GM12878 (cell line): ENCODE measurements around the gene IFNG-AS1. TPM values are rescaled to one million over a fixed set of nuclear protein-coding genes. Genes with fewer than 3 reads are reported as not detected.

Experiments
- ATF7 ChIP-seq: fragments of 450-650 bp; IDR thresholded peaks from 2 replicates; pipeline ENCODE4 v1.6.1; 2016; ENCODE audit warnings: low read depth, mild to moderate bottlenecking
- CBX3 ChIP-seq: fragments of 200-600 bp; sonication (generic); IDR thresholded peaks from 2 replicates; pipeline ENCODE4 v1.6.1; 2016; ENCODE audit warnings: low read depth, borderline replicate concordance
- CHD4 ChIP-seq: fragments of 200-600 bp; sonication (generic); IDR thresholded peaks from 2 replicates; pipeline ENCODE4 v1.6.1; 2016; ENCODE audit warnings: mild to moderate bottlenecking
- EP300 ChIP-seq, 2 experiments: fragments of 150-350 bp in 1 of 2; IDR thresholded peaks; 2 replicates each; pipeline ENCODE4 v1.6.1; 2011 to 2012; ENCODE audit warnings: low read depth in 2 of 2, low read length in 2 of 2, borderline replicate concordance in 1 of 2, improper control_type of control experiment in 1 of 2, inconsistent platforms in 1 of 2; ENCODE audit not compliant: control insufficient read depth in 1 of 2
- HDAC6 ChIP-seq: fragments of 200-600 bp; sonication (generic); IDR thresholded peaks from one replicate; pipeline ENCODE4 v1.8.0; 2017; ENCODE audit warnings: antibody characterized with exemption; ENCODE audit not compliant: unreplicated experiment
- KDM1A ChIP-seq: fragments of 200-600 bp; sonication (generic); IDR thresholded peaks from 2 replicates; pipeline ENCODE4 v1.6.1; 2016; ENCODE audit warnings: borderline replicate concordance
- MEF2B ChIP-seq: fragments of 450-650 bp; IDR thresholded peaks from 2 replicates; pipeline ENCODE4 v1.6.1; 2018; ENCODE audit warnings: mild to moderate bottlenecking, moderate library complexity; ENCODE audit not compliant: partially characterized antibody, poor library complexity, severe bottlenecking
- NFIC ChIP-seq: IDR thresholded peaks from 2 replicates; pipeline ENCODE4 v1.6.1; 2012; ENCODE audit warnings: low read depth, mild to moderate bottlenecking, inconsistent platforms, low read length, moderate library complexity
- RAD51 ChIP-seq: fragments of 450-650 bp; IDR thresholded peaks from 2 replicates; pipeline ENCODE4 v1.6.1; 2016; ENCODE audit warnings: moderate library complexity, mild to moderate bottlenecking, inconsistent platforms
- RBBP5 ChIP-seq: fragments of 200-600 bp; sonication (generic); conservative IDR thresholded peaks from 2 replicates; pipeline ENCODE4 v1.6.1; 2016
- SIN3A ChIP-seq: IDR thresholded peaks from 2 replicates; pipeline ENCODE4 v1.6.1; 2012; ENCODE audit warnings: low read depth, low read length, improper control_type of control experiment
- SPI1 ChIP-seq: IDR thresholded peaks from 2 replicates; pipeline ENCODE4 v1.6.1; 2011; ENCODE audit warnings: low read depth, mild to moderate bottlenecking, low read length, moderate library complexity, borderline replicate concordance; ENCODE audit not compliant: insufficient read depth
- SUZ12 ChIP-seq: fragments of 200-600 bp; sonication (generic); IDR thresholded peaks from one replicate; pipeline ENCODE4 v1.6.1; 2018; ENCODE audit warnings: antibody characterized with exemption, mild to moderate bottlenecking; ENCODE audit not compliant: unreplicated experiment
- TARDBP ChIP-seq: IDR thresholded peaks from 2 replicates; pipeline ENCODE4 v1.6.1; 2016; ENCODE audit warnings: borderline replicate concordance
- TBL1XR1 ChIP-seq: IDR thresholded peaks from 2 replicates; pipeline ENCODE4 v1.6.1; 2012; ENCODE audit warnings: low read depth, low read length, improper control_type of control experiment
- ZNF274 ChIP-seq: IDR thresholded peaks from one replicate; pipeline ENCODE4 v1.8.0; 2011; ENCODE audit not compliant: insufficient read length, insufficient read depth
- polyA plus RNA-seq, 11 experiments: library from polyadenylated mRNA; depleted of rRNA in 4 of 11; unstranded in 6 of 11; stranded (reverse) in 5 of 11; fragments of >200 nt; fragmentation: Nextera tagmentation in 4 of 11; fragmentation: Illumina TruSeq in 1 of 11; extraction: Ambion mirVana in 4 of 11; extraction: Trizol in 1 of 11; gene quantifications; 1 replicate in 1 of 11; 2 replicates in 10 of 11; pipeline versions ENCODE4 v1.2.1 to v1.2.3, GENCODE V29; 2011 to 2016; ENCODE audit warnings: inconsistent platforms in 2 of 11, missing spikeins in 2 of 11, low read depth in 1 of 11
- total RNA-seq, 4 experiments: library from RNA; depleted of rRNA in 3 of 4; stranded (reverse); fragments of >200 nt in 3 of 4; fragmentation: Illumina TruSeq in 1 of 4; extraction: Trizol in 1 of 4; gene quantifications; 2 replicates each; pipeline versions ENCODE4 v1.2.1 to v1.2.3, GENCODE V29; 2013 to 2021
- TF ChIP-seq, protein P1 (sequence below): fragments of 450-650 bp; IDR thresholded peaks from 2 replicates; pipeline ENCODE4 v1.6.1; 2017; ENCODE audit warnings: mild to moderate bottlenecking, moderate library complexity
- TF ChIP-seq, protein P2 (sequence below): IDR thresholded peaks from 2 replicates; pipeline ENCODE4 v1.6.1; 2012; ENCODE audit warnings: mild to moderate bottlenecking, low read depth, low read length
- TF ChIP-seq, protein P3 (sequence below): fragments of 450-650 bp; conservative IDR thresholded peaks from 2 replicates; pipeline ENCODE4 v1.6.1; 2017; ENCODE audit warnings: mild to moderate bottlenecking, moderate library complexity
- TF ChIP-seq, protein P4 (sequence below): fragments of 450-650 bp; IDR thresholded peaks from 2 replicates; pipeline ENCODE4 v1.6.1; 2017; ENCODE audit warnings: low read depth, mild to moderate bottlenecking, moderate library complexity

IFNG-AS1 gene
- total and polyA plus RNA-seq, 10 of the 15 experiments (the other 5 are each of a cell fraction or from before 2014, with no cell fraction given), result 0.40 to 1.9 (median 1.3) TPM

DNA sequence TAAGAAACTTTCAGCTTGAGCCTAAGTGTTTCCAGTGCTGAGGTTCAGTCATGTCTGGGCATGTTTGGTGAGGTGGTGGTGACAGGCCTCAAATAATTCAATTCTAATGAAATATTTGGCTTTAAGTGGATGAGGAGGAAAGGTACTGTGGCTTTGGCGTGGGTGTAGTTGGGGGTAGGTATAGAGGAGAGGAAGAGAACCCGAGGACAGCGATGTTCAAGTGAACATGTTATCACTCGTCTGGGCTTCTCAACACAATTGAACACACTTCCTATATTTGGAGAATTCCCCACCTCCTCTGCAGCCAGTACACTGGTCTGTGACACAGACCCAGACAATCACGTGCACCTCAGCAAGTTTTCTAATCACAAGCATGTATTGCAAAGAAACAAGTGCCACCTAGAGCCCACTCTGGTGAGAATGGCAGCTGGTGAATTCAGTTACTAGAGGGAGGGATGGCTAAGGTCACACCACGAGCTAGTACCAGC is 53.0 kb downstream of the IFNG-AS1 start (continued):
- TF ChIP-seq, protein P1, sequence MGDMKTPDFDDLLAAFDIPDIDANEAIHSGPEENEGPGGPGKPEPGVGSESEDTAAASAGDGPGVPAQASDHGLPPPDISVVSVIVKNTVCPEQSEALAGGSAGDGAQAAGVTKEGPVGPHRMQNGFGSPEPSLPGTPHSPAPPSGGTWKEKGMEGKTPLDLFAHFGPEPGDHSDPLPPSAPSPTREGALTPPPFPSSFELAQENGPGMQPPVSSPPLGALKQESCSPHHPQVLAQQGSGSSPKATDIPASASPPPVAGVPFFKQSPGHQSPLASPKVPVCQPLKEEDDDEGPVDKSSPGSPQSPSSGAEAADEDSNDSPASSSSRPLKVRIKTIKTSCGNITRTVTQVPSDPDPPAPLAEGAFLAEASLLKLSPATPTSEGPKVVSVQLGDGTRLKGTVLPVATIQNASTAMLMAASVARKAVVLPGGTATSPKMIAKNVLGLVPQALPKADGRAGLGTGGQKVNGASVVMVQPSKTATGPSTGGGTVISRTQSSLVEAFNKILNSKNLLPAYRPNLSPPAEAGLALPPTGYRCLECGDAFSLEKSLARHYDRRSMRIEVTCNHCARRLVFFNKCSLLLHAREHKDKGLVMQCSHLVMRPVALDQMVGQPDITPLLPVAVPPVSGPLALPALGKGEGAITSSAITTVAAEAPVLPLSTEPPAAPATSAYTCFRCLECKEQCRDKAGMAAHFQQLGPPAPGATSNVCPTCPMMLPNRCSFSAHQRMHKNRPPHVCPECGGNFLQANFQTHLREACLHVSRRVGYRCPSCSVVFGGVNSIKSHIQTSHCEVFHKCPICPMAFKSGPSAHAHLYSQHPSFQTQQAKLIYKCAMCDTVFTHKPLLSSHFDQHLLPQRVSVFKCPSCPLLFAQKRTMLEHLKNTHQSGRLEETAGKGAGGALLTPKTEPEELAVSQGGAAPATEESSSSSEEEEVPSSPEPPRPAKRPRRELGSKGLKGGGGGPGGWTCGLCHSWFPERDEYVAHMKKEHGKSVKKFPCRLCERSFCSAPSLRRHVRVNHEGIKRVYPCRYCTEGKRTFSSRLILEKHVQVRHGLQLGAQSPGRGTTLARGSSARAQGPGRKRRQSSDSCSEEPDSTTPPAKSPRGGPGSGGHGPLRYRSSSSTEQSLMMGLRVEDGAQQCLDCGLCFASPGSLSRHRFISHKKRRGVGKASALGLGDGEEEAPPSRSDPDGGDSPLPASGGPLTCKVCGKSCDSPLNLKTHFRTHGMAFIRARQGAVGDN, result no peak; the same call in 1 of the 2 replicates
- TF ChIP-seq ATF7 (peak; percentile 32; the same call in 1 of the 2 replicates), MEF2B (no peak), SPI1 (peak; percentile 76), ZNF274 (no peak), KDM1A (no peak), SIN3A (no peak), HDAC6 (no peak), CBX3 (no peak), TBL1XR1 (no peak), TARDBP (no peak), RAD51 (peak; percentile 82), CHD4 (no peak), NFIC (0 out of 2 replicates have a peak, but pooled peaks have one; percentile 34), RBBP5 (no peak), EP300 (IDR thresholded peaks at IDR 0.05; ENCODE audit: borderline replicate concordance in 1 of 2, control insufficient read depth in 1 of 2, low read depth in 2 of 2, low read length in 2 of 2) (peak in 1 of 2 experiments; percentile 20; a peak in 1 of 4 replicates), SUZ12 (no peak)
- TF ChIP-seq, protein P2, sequence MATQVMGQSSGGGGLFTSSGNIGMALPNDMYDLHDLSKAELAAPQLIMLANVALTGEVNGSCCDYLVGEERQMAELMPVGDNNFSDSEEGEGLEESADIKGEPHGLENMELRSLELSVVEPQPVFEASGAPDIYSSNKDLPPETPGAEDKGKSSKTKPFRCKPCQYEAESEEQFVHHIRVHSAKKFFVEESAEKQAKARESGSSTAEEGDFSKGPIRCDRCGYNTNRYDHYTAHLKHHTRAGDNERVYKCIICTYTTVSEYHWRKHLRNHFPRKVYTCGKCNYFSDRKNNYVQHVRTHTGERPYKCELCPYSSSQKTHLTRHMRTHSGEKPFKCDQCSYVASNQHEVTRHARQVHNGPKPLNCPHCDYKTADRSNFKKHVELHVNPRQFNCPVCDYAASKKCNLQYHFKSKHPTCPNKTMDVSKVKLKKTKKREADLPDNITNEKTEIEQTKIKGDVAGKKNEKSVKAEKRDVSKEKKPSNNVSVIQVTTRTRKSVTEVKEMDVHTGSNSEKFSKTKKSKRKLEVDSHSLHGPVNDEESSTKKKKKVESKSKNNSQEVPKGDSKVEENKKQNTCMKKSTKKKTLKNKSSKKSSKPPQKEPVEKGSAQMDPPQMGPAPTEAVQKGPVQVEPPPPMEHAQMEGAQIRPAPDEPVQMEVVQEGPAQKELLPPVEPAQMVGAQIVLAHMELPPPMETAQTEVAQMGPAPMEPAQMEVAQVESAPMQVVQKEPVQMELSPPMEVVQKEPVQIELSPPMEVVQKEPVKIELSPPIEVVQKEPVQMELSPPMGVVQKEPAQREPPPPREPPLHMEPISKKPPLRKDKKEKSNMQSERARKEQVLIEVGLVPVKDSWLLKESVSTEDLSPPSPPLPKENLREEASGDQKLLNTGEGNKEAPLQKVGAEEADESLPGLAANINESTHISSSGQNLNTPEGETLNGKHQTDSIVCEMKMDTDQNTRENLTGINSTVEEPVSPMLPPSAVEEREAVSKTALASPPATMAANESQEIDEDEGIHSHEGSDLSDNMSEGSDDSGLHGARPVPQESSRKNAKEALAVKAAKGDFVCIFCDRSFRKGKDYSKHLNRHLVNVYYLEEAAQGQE, result no peak
- TF ChIP-seq, protein P3, sequence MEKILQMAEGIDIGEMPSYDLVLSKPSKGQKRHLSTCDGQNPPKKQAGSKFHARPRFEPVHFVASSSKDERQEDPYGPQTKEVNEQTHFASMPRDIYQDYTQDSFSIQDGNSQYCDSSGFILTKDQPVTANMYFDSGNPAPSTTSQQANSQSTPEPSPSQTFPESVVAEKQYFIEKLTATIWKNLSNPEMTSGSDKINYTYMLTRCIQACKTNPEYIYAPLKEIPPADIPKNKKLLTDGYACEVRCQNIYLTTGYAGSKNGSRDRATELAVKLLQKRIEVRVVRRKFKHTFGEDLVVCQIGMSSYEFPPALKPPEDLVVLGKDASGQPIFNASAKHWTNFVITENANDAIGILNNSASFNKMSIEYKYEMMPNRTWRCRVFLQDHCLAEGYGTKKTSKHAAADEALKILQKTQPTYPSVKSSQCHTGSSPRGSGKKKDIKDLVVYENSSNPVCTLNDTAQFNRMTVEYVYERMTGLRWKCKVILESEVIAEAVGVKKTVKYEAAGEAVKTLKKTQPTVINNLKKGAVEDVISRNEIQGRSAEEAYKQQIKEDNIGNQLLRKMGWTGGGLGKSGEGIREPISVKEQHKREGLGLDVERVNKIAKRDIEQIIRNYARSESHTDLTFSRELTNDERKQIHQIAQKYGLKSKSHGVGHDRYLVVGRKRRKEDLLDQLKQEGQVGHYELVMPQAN, result no peak
- TF ChIP-seq, protein P4, sequence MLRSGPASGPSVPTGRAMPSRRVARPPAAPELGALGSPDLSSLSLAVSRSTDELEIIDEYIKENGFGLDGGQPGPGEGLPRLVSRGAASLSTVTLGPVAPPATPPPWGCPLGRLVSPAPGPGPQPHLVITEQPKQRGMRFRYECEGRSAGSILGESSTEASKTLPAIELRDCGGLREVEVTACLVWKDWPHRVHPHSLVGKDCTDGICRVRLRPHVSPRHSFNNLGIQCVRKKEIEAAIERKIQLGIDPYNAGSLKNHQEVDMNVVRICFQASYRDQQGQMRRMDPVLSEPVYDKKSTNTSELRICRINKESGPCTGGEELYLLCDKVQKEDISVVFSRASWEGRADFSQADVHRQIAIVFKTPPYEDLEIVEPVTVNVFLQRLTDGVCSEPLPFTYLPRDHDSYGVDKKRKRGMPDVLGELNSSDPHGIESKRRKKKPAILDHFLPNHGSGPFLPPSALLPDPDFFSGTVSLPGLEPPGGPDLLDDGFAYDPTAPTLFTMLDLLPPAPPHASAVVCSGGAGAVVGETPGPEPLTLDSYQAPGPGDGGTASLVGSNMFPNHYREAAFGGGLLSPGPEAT, result peak; percentile 33; the same call in 1 of the 2 replicates
